PC-9 (cell line): ENCODE results near the gene CAMKMT. TPM values are rescaled to one million over a fixed set of nuclear protein-coding genes. Genes with fewer than 3 reads are reported as not detected.

Source experiments
- BruUV-seq: library from RNA; stranded (reverse); fragments of 400-500 nt; replicated peaks from 2 replicates; lab custom pipeline; 2021; lab: Mats Ljungman, UMichigan
- CTCF ChIA-PET: fragments of 300-600 bp; sonication (Branson Sonifier 250); formaldehyde crosslinking; loops from one replicate; lab custom pipeline; 2022; ENCODE audit warnings: antibody characterized with exemption; lab: Charles Lee
- POLR2A ChIA-PET: fragments of 300-600 bp; sonication (Branson Sonifier 250); formaldehyde crosslinking; loops from one replicate; lab custom pipeline; 2022; ENCODE audit warnings: antibody characterized with exemption; ENCODE audit not compliant: unreplicated experiment; lab: Charles Lee
- DNase-seq, 2 experiments: peaks; one replicate each; pipeline versions ENCODE4 v3.0.0 to v3.0.0-alpha.2; 2015 to 2022; ENCODE audit warnings: mixed read lengths in 1 of 2
- H2AFZ ChIP-seq: fragments of 200-600 bp; sonication (generic); 2 replicates; pipeline ENCODE4 v1.8.1; 2017; ENCODE audit warnings: antibody characterized with exemption
- H3F3A ChIP-seq: fragments of 200-600 bp; sonication (generic); 2 replicates; pipeline ENCODE4 v1.8.1; 2017; ENCODE audit warnings: antibody characterized with exemption, mild to moderate bottlenecking, low read depth; ENCODE audit not compliant: insufficient read depth
- H3K27ac ChIP-seq: fragments of 200-600 bp; sonication (generic); 2 replicates; pipeline ENCODE4 v1.6.1; 2016; ENCODE audit warnings: mixed run types
- H3K27me3 ChIP-seq: fragments of 200-600 bp; sonication (generic); 2 replicates; pipeline ENCODE4 v1.6.1; 2016; ENCODE audit warnings: low read depth, mixed run types; ENCODE audit not compliant: insufficient read depth
- H3K36me3 ChIP-seq: fragments of 200-600 bp; sonication (generic); 2 replicates; pipeline ENCODE4 v1.6.1; 2016; ENCODE audit warnings: low read depth, mixed run types
- H3K4me1 ChIP-seq: fragments of 200-600 bp; sonication (generic); replicated peaks from 2 replicates; pipeline ENCODE4 v1.6.1; 2016; ENCODE audit warnings: mixed run types; ENCODE audit not compliant: insufficient read depth
- H3K4me2 ChIP-seq: fragments of 200-600 bp; sonication (generic); 2 replicates; pipeline ENCODE4 v1.6.1; 2017; ENCODE audit warnings: mixed run types
- H3K4me3 ChIP-seq: fragments of 200-600 bp; sonication (generic); 2 replicates; pipeline ENCODE4 v1.6.1; 2016; ENCODE audit warnings: mixed run types
- H3K79me2 ChIP-seq: fragments of 200-600 bp; sonication (generic); 2 replicates; pipeline ENCODE4 v1.6.1; 2017; ENCODE audit warnings: low read depth, mixed run types
- H3K9me2 ChIP-seq: fragments of 200-600 bp; sonication (generic); 2 replicates; pipeline ENCODE4 v1.8.1; 2017; ENCODE audit warnings: mild to moderate bottlenecking; ENCODE audit not compliant: insufficient read depth
- H3K9me3 ChIP-seq: fragments of 200-600 bp; sonication (generic); 2 replicates; pipeline ENCODE4 v1.8.1; 2016; ENCODE audit warnings: low read depth; ENCODE audit not compliant: insufficient read depth
- H4K20me1 ChIP-seq: fragments of 200-600 bp; sonication (generic); 2 replicates; pipeline ENCODE4 v1.8.1; 2017; ENCODE audit not compliant: insufficient read depth
- CTCF ChIP-seq: fragments of 200-600 bp; sonication (generic); conservative IDR thresholded peaks from 2 replicates; pipeline ENCODE4 v1.6.1; 2017; ENCODE audit warnings: mixed run types, antibody characterized with exemption, mild to moderate bottlenecking, moderate library complexity
- EZH2 ChIP-seq: fragments of 200-600 bp; sonication (generic); IDR thresholded peaks from 2 replicates; pipeline ENCODE4 v1.8.0; 2017; ENCODE audit warnings: antibody characterized with exemption, low read depth
- intact Hi-C: fragments of 100-400 bp; cut with micrococcal nuclease; formaldehyde crosslinking; loops from one replicate; pipeline ENCODE4 v1.10.0; 2022; ENCODE audit not compliant: unreplicated experiment
- total RNA-seq: library from RNA; stranded (reverse); gene quantifications from 2 replicates; pipeline ENCODE4 v1.2.3, GENCODE V29; 2021

CAMKMT gene
- total RNA-seq, 1 experiment from 2014 or later = 17.9 TPM

- no peak for DNase-seq
- Histone ChIP-seq H3K4me3 (no peak overlapping the region), H2AFZ (no peak overlapping the region), H3K27me3 (no peaks in the 10 kb centered on the region), H3K36me3 (peaks cover 48% of the 10 kb centered on the region), H3K9me2 (no peaks in the 10 kb centered on the region), H3K9me3 (no peaks in the 10 kb centered on the region), H3K79me2 (no peaks in the 10 kb centered on the region), H3K27ac (no peak overlapping the region), H3K4me1 (no peaks in the 10 kb centered on the region), H3K4me2 (no peak overlapping the region), H4K20me1 (peaks cover 15% of the 10 kb centered on the region), H3F3A (no peaks in the 10 kb centered on the region)
- intact Hi-C loops = no loop called here
- BruUV-seq = no TSS peak
- CTCF ChIA-PET = no interaction called here
- POLR2A ChIA-PET = no interaction called here
- no peak for TF ChIP-seq EZH2
- no peak for TF ChIP-seq CTCF
These were observed 25.8 kb upstream of the CAMKMT start for GRCh38 chr2:44335806-44336538.

- H3K79me2 ChIP-seq = no peaks in the 10 kb centered on the region
- peaks cover 11% of the 10 kb centered on the region; the same call in 1 of the 2 replicates for H4K20me1 ChIP-seq
- H3K9me2 ChIP-seq = no peaks in the 10 kb centered on the region
- intact Hi-C loops = loop anchor here (1.0 to 5.0 kb wide), 3 partner anchors 101 to 299 kb away; no protein-coding TSS in a partner anchor
- POLR2A ChIA-PET = interaction anchor here (0.7 kb wide), 1 partner anchor 382 kb away, joined by 18 read pairs; no protein-coding TSS in a partner anchor
- H3K36me3 ChIP-seq = peaks cover 64% of the 10 kb centered on the region
- H3K4me2 ChIP-seq = no peak overlapping the region
- H3K27ac ChIP-seq = no peak overlapping the region
- no peaks in the 10 kb centered on the region for H3K4me1 ChIP-seq
- CTCF ChIA-PET = interaction anchor here (1.1 kb wide), 1 partner anchor 299 kb away, joined by 7 read pairs; no protein-coding TSS in a partner anchor
- no TSS peak for BruUV-seq
- H3F3A ChIP-seq = peaks cover 4% of the 10 kb centered on the region; the same call in 1 of the 2 replicates
- TF ChIP-seq EZH2 (no peak), CTCF (peak; percentile 73)
- no peak for DNase-seq
- H3K4me3 ChIP-seq = no peak overlapping the region
- H3K9me3 ChIP-seq = no peaks in the 10 kb centered on the region
- H3K27me3 ChIP-seq = no peaks in the 10 kb centered on the region
- H2AFZ ChIP-seq = no peak overlapping the region
These were observed 18.9 kb upstream of the CAMKMT start for GRCh38 chr2:44342854-44343253.

- no peak overlapping the region for H2AFZ ChIP-seq
- BruUV-seq = no TSS peak
- no peak overlapping the region for H3K4me2 ChIP-seq
- TF ChIP-seq EZH2 (no peak), CTCF (no peak)
- no peak overlapping the region for H3K4me3 ChIP-seq
- H3K4me1 ChIP-seq = no peaks in the 10 kb centered on the region
- CTCF ChIA-PET = interaction anchor here (0.6 kb wide), 1 partner anchor 30 kb away, joined by 3 read pairs; no protein-coding TSS in a partner anchor
- H3K27ac ChIP-seq = no peak overlapping the region
- no peaks in the 10 kb centered on the region for H3K9me3 ChIP-seq
- no peak for DNase-seq
- peaks cover 16% of the 10 kb centered on the region for H4K20me1 ChIP-seq
- no peaks in the 10 kb centered on the region for H3K9me2 ChIP-seq
- peaks cover 9% of the 10 kb centered on the region; the same call in 1 of the 2 replicates for H3F3A ChIP-seq
- POLR2A ChIA-PET = no interaction called here
- intact Hi-C loops = no loop called here
- no peaks in the 10 kb centered on the region for H3K79me2 ChIP-seq
- peaks cover 27% of the 10 kb centered on the region for H3K36me3 ChIP-seq
- no peaks in the 10 kb centered on the region for H3K27me3 ChIP-seq
These were observed 14.2 kb upstream of the CAMKMT start for GRCh38 chr2:44347526-44347925.
